Stimulated activated CD8-positive, alpha-beta memory T cell treated with anti-CD3 and anti-CD28 coated beads, Interleukin-15, amount 100 ng/mL, for 1 hour (primary cell): ENCODE measurements around the gene MCEMP1.

Experiments used
- DNase-seq: peaks from one replicate; pipeline ENCODE4 v3.0.0-alpha.2; 2020; ENCODE audit warnings: low read depth

Gene MCEMP1

GRCh38 chr19:7676854-7677253 is at the start of gene MCEMP1:
MCEMP1 (plus strand) TSS chr19:7677090; CDS start chr19:7677121, 31 bp downstream.
- no peak for DNase-seq

- no peak for DNase-seq
Observed at GRCh38 chr19:7627166-7627565, 49.7 kb upstream of the MCEMP1 start.

GRCh38 chr19:7628589-7629311 is 48.1 kb upstream of the MCEMP1 start:
- no peak for DNase-seq

- peak; percentile 89 for DNase-seq
Observed at GRCh38 chr19:7629347-7630054, 47.4 kb upstream of the MCEMP1 start, which contains the start of the genes PET100 and XAB2. PET100 (plus strand) TSS chr19:7629793; CDS start chr19:7629834, 41 bp downstream. XAB2 (minus strand) TSS chr19:7629545; CDS start chr19:7629527, 18 bp downstream.

- no peak for DNase-seq
Observed at GRCh38 chr19:7631577-7631976, 45.3 kb upstream of the MCEMP1 start.

DNA sequence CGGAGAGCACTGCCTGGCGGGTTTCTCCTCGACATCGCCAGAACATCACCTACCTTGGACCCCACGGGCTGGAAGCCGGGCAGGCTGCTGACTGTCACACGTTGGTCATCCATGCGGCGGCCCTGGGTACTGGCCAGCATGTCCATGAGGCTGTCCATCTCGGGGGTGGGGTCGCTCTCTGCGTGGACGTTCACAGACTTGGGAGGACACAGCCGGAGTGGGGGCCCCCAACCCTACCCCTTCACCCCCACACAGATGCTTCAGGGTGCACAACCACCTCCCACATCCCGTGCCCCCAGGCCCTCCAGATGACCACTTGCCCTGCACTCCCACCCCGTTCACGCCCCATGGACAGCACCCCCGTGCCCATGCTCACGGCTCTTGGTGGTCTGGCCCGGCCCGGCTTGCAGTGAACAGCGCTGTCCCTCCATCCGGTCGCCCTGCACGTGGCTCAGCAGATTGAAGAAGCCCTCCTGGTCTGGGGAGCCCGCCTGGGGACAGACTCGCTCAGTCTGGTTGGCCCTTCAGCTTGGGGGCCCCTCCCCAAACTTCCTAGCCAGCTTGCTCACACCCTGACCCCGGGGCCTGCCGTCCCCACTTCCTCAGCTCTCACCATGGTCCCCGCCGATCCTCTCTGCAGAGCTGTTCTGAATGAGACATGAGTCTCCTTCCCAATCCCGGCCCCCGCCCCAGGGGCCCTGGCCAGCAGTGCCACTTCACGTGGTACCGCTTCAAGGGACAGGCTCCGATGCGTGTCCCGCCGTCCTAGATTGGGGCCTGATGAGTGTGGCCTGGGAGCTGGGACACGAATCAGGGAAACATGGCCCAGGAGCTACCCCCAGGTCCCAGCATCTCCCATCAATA is 44.3 kb upstream of the MCEMP1 start:
- DNase-seq = no peak

GRCh38 chr19:7633698-7634097 is 43.2 kb upstream of the MCEMP1 start, which contains the start of gene PCP2:
PCP2 (minus strand) TSS chr19:7633719; CDS start chr19:7633457, 262 bp downstream.
- DNase-seq = no peak

GRCh38 chr19:7635670-7636069 is 41.2 kb upstream of the MCEMP1 start:
- DNase-seq = no peak

GRCh38 chr19:7636317-7636690 is 40.6 kb upstream of the MCEMP1 start:
- DNase-seq = no peak

- peak; percentile 85 for DNase-seq
Observed at GRCh38 chr19:7636691-7637373, 40.1 kb upstream of the MCEMP1 start, which contains the start of gene STXBP2. STXBP2 (plus strand) TSS chr19:7637110; CDS start chr19:7637150, 40 bp downstream.

DNA sequence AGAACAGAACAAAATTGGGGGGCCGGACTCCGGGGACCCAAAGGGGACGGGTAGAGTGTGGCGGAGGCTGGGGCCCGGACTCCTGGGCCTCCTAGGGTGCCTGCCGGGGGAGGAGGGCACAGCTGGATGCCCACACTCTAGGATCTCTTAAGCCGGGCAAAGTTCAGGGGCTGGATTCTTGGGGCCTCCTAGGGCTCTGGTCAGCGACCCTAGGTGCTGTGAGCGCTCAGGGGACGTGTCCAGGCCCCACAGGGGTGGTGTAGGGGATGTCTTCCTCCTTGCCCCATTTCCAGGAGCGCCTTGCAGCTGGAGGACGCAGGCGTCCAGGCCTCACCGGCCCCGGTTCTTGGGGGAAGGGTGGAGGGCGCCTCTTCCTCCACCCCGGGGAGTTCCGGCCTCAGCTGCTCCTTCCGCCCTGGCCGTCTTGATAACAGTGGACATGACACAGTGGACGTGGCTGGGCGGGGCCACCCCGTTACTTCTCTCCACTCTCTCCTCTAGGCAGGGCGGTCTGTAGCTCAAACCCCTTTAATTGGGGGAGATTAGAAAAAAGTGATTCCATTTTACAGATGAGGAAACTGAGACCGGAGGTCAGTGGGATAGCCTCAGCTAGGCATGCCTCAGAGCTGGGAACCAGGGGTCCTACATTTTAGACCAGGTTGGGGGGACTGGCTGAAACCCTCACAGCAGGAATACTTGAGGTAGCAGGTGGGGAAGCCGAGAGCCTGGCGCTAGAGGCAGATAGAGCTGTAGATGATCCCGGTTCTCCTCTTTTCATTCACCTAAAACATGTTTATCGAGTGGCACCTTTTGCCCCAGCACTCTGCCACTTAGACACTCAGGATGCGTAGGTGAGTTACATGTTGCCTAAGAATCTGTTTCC is 39.3 kb upstream of the MCEMP1 start:
- DNase-seq = no peak

DNA sequence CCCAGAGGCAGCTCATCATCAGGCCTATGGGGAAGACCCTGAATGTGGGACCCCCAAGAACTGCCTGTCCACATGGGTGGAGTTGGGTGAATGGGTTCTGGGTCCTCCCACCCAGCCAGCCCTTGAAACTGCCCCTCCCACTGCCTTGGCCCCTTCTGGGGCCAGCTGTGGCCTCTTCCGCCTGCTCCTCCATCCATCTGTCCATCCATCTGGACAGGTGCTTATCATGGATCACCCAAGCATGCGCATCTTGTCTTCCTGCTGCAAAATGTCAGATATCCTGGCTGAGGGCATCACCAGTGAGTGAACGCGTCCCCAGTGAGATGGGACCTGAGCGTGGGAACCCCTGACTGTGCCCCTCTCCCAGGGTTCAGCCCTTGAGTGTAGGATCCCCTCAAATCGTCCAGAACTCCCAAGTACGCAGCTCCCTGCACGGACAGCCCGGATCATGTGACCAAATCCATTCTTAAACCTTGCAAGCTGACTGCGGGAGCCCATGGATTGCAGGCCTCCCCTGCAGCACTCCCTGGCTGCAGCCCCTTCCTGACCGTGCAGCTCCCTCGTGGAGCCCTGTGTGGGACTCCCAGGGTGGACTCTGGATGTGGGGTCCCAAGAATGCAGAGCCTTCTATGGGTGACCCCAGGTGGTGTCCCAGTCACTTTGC is 38.0 kb upstream of the MCEMP1 start:
- DNase-seq = no peak

GRCh38 chr19:7639863-7640348 is 37.0 kb upstream of the MCEMP1 start:
- no peak for DNase-seq

DNA sequence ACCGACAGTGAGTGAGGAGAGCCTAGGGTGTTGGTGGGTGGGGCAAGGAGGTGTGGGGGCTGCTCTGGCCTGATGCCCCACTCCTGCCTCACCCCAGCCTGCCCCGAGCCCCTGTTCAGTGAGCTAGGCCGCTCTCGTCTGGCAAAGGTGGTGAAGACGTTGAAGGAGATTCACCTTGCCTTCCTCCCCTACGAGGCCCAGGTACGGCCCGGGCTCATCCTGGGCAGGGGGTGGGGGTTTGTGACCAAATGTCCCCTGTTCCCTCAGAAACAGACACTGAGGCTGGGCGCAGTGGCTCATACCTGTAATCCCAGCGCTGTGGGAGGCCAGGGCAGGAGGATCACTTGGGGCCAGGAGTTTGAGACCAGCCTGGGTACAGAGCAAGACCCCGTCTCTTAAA is 36.1 kb upstream of the MCEMP1 start:
- no peak for DNase-seq

- no peak for DNase-seq
Observed at GRCh38 chr19:7641290-7642276, 35.3 kb upstream of the MCEMP1 start.

- DNase-seq = no peak
Observed at GRCh38 chr19:7642295-7643030, 34.4 kb upstream of the MCEMP1 start.

GRCh38 chr19:7643031-7643415 is 33.9 kb upstream of the MCEMP1 start:
- no peak for DNase-seq
